Stimulated activated CD8-positive, alpha-beta memory T cell treated with anti-CD3 and anti-CD28 coated beads, Interleukin-15, amount 100 ng/mL, for 24 hours (primary cell): ENCODE measurements around the gene PUS7.
"Not testable (repeated sequence)": the region's sequence is repeated elsewhere in the genome, so short reads cannot be mapped to it uniquely, and the experiment has no call there.

Experiments
- DNase-seq: peaks from one replicate; pipeline ENCODE4 v3.0.0-alpha.2; 2020; ENCODE audit warnings: low read depth

PUS7 gene

DNA sequence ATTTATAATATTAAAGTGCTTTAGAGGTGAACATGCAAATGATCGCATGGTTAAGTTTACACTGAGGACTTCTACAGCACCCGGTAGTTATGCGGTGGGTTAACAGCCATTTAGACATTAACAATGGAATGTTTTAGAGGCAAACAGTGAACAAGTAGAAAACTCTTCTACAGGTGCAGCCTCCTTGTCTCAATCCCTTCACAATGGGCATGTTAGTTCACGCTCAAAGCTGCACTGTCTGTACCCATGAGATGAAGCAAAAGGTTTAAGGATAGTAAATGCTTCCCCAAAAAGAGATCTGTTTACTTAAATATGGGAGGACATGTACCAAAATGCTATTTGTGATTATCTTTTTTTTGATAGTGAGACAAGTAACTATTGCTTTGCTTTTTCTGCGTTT is 25.1 kb downstream of the PUS7 start:
- no peak for DNase-seq

DNA sequence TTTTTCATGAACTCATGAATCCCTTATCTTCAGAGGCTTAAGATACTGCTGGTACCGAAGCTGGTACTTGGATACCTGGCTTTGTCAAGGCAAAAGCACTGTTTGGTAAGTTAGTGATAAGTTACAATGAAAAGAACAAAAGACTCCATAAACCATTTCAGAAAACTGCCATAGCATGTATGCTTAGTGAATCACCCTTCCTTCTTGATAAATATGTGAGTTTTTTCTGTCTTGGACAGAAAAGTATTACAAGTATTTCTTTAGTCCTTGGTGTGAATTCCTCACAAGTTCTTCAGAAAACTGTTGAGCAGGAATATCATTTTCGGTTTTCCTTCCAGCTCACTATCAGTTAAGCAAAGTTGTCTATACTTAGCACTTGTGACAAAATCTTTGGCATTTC is 25.6 kb downstream of the PUS7 start:
- no peak for DNase-seq

GRCh38 chr7:105493923-105494315 is 28.2 kb downstream of the PUS7 start:
- no peak for DNase-seq

GRCh38 chr7:105493196-105493922 is 28.7 kb downstream of the PUS7 start:
- no peak for DNase-seq

- no peak for DNase-seq
Measured at GRCh38 chr7:105489409-105489808, 32.7 kb downstream of the PUS7 start.

DNA sequence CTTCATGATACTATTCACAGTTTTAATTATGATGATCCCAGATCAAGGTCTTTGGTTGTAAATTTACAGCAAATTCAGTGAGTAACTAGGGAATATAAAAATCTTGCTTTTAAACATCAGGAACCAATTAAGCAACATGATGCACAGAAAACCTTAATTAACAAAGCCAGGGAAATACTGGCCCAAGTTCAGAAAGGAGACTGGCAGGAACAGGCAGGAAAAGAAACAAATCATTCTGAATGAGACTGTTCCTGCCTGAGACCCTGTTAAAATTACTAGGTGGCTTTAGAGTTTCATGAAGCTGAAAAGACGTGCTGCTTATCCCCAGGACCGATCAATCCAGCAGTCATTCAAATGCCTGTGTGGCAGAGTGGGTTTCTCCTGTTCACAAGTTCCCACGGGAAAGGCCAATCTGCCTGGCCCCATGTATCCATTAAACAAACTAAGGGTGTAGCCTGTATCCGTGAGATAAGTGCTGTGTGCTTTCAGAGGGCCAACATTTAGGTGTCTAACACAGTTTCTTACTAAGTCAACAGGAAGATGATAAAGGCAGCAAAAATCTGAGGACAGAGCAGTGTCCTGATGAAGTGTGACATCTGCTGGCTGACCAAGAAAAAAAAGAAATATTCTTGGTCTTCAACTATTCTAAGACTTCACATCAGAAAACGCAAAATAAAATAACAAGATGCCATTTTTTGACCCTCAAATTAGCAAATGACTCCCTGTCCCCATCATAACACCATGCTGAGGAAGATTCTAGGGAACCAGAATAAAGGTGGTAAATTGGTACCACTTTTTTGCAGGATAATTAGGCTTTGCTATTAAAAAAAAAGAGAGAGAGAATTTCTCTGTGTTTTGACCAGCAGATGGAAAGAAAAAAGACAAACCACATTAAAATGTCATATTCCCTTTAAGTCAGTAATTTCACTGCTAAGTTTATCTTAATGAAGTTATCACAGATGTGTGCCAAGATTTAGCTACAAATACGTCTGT is 34.2 kb downstream of the PUS7 start:
- no peak for DNase-seq

DNA sequence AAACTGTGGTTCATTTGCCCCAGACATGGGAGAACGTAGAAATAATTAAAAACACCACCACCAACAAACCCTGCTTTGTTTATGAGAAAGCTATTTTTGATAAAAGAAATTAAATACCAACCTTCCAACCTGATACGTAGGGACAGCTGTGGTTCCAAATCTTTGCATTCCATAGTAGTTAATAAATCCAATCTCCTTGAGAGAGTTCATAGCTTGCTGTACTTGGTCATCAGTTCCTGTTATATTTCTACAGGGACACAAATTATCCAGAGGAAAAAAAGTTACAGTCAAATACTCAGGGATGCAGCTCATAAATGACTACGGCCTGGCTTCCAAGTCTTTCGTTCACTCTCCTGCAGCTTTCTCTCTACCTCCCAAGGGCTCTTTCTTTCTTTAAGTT is 41.1 kb downstream of the PUS7 start:
- DNase-seq, result no peak

- DNase-seq, result no peak
Measured at GRCh38 chr7:105478606-105479005, 43.5 kb downstream of the PUS7 start.

DNA sequence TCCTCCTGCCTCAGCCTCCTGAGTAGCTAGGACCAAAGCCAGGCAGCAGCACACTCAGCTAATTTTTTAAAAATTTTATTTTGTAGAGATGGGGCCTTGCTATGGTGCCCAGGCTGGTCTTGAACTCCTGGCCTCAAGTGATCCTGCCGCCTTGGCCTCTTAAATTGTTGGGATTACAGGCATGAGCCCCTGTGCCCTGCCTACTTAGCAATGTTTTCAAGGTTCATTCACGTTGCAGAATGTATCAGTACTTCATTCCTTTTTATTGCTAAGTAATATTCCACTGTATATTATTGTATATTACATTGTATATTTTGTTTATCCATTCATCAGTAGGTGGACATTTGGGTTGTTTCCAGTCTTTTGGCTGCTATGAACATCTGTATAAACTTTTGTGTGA is 44.2 kb downstream of the PUS7 start:
- no peak for DNase-seq

GRCh38 chr7:105474045-105474444 is 48.0 kb downstream of the PUS7 start:
- no peak for DNase-seq

- DNase-seq, result no peak
Measured at GRCh38 chr7:105473163-105473562, 48.9 kb downstream of the PUS7 start.

GRCh38 chr7:105470846-105471245 is 51.2 kb downstream of the PUS7 start:
- no peak for DNase-seq

GRCh38 chr7:105470090-105470489 is 52.0 kb downstream of the PUS7 start:
- no peak for DNase-seq

GRCh38 chr7:105462765-105463420 is 59.2 kb downstream of the PUS7 start:
- no peak for DNase-seq

DNA sequence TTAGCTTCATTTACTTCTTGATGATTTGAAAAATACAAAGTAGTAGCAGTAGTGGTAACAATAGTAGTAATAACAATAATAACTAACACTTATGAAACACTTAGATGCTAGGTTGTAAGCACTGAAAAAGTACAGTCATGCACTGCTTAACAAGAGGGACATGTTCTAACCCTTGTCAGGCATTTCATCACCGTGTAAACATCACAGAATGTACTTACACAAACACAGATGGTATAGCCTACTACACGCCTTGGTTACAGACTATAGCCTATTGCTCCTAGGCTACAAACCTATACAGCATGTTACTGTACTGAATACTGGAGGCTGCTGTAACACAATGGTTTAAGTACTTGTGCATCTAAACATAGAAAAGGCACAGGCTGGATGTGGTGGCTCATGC is 60.6 kb downstream of the PUS7 start:
- DNase-seq, result no peak

GRCh38 chr7:105457619-105458225 is 64.3 kb downstream of the PUS7 start:
- DNase-seq, result no peak

- no peak for DNase-seq
Measured at GRCh38 chr7:105454921-105455320, 67.2 kb downstream of the PUS7 start.

DNA sequence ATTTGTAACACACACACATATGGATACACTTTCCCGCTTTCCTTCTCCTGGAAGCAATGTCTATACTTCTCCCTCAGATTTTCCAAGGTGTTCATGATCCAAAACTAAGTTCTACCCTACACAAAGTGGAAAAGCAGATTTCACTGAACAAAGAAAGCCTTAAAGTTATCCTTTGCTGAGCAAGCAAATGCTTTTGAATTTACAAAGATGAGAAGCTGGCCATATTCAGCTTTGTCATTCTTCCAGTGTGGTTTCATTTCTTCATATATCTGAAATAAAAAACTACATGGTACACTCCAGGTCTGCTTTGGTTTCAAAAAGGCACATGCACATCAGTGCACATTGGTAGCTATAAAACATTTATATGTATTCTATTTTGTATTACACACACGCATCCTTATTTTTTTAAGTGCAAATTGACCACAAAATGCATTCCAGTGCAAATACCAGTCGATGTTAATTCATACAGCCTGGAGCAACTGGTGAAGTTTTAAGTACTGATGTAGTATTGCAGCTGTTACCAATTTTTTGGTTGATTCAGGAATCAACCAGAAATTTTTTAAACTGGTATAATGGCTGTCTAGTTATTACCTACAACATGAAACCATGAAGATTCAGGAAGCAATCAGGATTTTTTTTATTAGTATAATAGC is 67.8 kb downstream of the PUS7 start:
- DNase-seq, result no peak

GRCh38 chr7:105452085-105452484 is 70.0 kb downstream of the PUS7 start:
- DNase-seq, result no peak

GRCh38 chr7:105450870-105451269 is 71.2 kb downstream of the PUS7 start:
- not testable (repeated sequence) for DNase-seq

GRCh38 chr7:105450177-105450861 is 71.8 kb downstream of the PUS7 start:
- DNase-seq, result no peak
